ENCODE data around the gene DLGAP1. TPM values are rescaled to one million over a fixed set of nuclear protein-coding genes. Genes with fewer than 3 reads are reported as not detected.

Gene DLGAP1
- total RNA-seq, 1 experiment from 2014 or later, result 0.07 TPM

DNA sequence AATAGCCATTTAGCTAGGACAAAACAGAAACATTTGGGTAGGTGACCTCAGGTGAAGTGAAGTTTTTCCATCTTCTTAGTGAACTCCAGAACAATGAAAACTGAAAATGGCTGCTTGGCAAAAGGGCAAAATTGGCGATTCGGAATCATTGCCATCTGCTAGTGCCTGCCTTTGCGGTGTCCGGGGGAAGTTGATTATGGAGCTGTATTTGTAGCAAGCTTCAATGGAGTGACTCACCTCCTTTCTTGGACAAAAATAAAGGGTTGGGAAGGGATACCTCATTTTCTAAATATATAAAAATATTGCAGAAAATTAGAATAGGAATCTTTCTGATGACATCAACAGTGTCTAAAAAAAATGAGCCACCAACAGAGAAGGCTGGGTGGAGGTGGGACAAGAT lies 544.6 kb downstream of the DLGAP1 start:
- TF ChIP-seq CTCF (IDR thresholded peaks at IDR 0.05; ENCODE audit: insufficient read depth in 1 of 2, low read depth in 1 of 2, low read length in 1 of 2, severe bottlenecking in 1 of 2, unreplicated experiment in 1 of 2), result no peak
- no peaks in the 10 kb centered on the region for H3K36me3 ChIP-seq (ENCODE audit: control insufficient read depth, insufficient read depth, low read length)
- ChIA-PET POLR2A (no interaction called here), CTCF (no interaction called here)
- Mint-ChIP-seq H3K27ac (ENCODE audit: unreplicated experiment) (no peak overlapping the region), H3K4me1 (ENCODE audit: low read depth, unreplicated experiment) (peaks cover 15% of the 10 kb centered on the region), H3K36me3 (ENCODE audit: insufficient read depth, unreplicated experiment) (no peaks in the 10 kb centered on the region), H3K4me3 (ENCODE audit: unreplicated experiment) (no peak overlapping the region), H3K27me3 (ENCODE audit: insufficient read depth, unreplicated experiment) (no peaks in the 10 kb centered on the region), H3K9me3 (ENCODE audit: unreplicated experiment) (no peaks in the 10 kb centered on the region)
- DNase-seq, result no peak
- H3K4me3 ChIP-seq (ENCODE audit: low read depth, low read length), result no peak overlapping the region
- intact Hi-C loops (cut with micrococcal nuclease; ENCODE audit: unreplicated experiment), result no loop called here
- H3K4me1 ChIP-seq, result peaks cover 25% of the 10 kb centered on the region
- no TSS peak for BruUV-seq (replicated peaks)
- no peaks in the 10 kb centered on the region for H3K27me3 ChIP-seq (replicated peaks; ENCODE audit: control insufficient read depth, insufficient read depth, low read length)
- no peaks in the 10 kb centered on the region for H3K9me3 ChIP-seq

GRCh38 chr18:3907955-3908354 lies 547.2 kb downstream of the DLGAP1 start:
- Mint-ChIP-seq H3K27me3 (ENCODE audit: insufficient read depth, unreplicated experiment) (no peaks in the 10 kb centered on the region), H3K4me3 (ENCODE audit: unreplicated experiment) (no peak overlapping the region), H3K9me3 (ENCODE audit: unreplicated experiment) (no peaks in the 10 kb centered on the region), H3K27ac (ENCODE audit: unreplicated experiment) (no peak overlapping the region), H3K36me3 (ENCODE audit: insufficient read depth, unreplicated experiment) (no peaks in the 10 kb centered on the region), H3K4me1 (ENCODE audit: low read depth, unreplicated experiment) (peaks cover 15% of the 10 kb centered on the region)
- H3K36me3 ChIP-seq (ENCODE audit: control insufficient read depth, insufficient read depth, low read length), result no peaks in the 10 kb centered on the region
- H3K4me3 ChIP-seq (ENCODE audit: low read depth, low read length), result no peak overlapping the region
- no peaks in the 10 kb centered on the region for H3K9me3 ChIP-seq
- ChIA-PET CTCF (no interaction called here), POLR2A (no interaction called here)
- no peak for DNase-seq
- H3K4me1 ChIP-seq, result peaks cover 28% of the 10 kb centered on the region
- no peak for TF ChIP-seq CTCF (IDR thresholded peaks at IDR 0.05; ENCODE audit: insufficient read depth in 1 of 2, low read depth in 1 of 2, low read length in 1 of 2, severe bottlenecking in 1 of 2, unreplicated experiment in 1 of 2)
- BruUV-seq (replicated peaks), result no TSS peak
- intact Hi-C loops (cut with micrococcal nuclease; ENCODE audit: unreplicated experiment), result no loop called here
- no peaks in the 10 kb centered on the region for H3K27me3 ChIP-seq (replicated peaks; ENCODE audit: control insufficient read depth, insufficient read depth, low read length)

GRCh38 chr18:3906116-3906750 lies 548.9 kb downstream of the DLGAP1 start:
- Mint-ChIP-seq H3K27me3 (ENCODE audit: insufficient read depth, unreplicated experiment) (peaks cover under 1% of the 10 kb centered on the region), H3K4me1 (ENCODE audit: low read depth, unreplicated experiment) (peaks cover 15% of the 10 kb centered on the region), H3K4me3 (ENCODE audit: unreplicated experiment) (peak overlapping the region; percentile 33), H3K27ac (ENCODE audit: unreplicated experiment) (peak overlapping the region; percentile 69), H3K9me3 (ENCODE audit: unreplicated experiment) (no peaks in the 10 kb centered on the region), H3K36me3 (ENCODE audit: insufficient read depth, unreplicated experiment) (no peaks in the 10 kb centered on the region)
- ChIA-PET POLR2A (no interaction called here), CTCF (interaction anchor here (0.7 to 1.6 kb wide), 5 partner anchors 20 to 186 kb away, joined by 3 to 15 read pairs (median 3); no protein-coding TSS in a partner anchor)
- Histone ChIP-seq H3K36me3 (ENCODE audit: control insufficient read depth, insufficient read depth, low read length) (no peaks in the 10 kb centered on the region), H3K27me3 (replicated peaks; ENCODE audit: control insufficient read depth, insufficient read depth, low read length) (no peaks in the 10 kb centered on the region), H3K4me3 (ENCODE audit: low read depth, low read length) (no peak overlapping the region), H3K4me1 (peaks cover 28% of the 10 kb centered on the region), H3K9me3 (no peaks in the 10 kb centered on the region)
- no peak for TF ChIP-seq CTCF (IDR thresholded peaks at IDR 0.05; ENCODE audit: insufficient read depth in 1 of 2, low read depth in 1 of 2, low read length in 1 of 2, severe bottlenecking in 1 of 2, unreplicated experiment in 1 of 2)
- intact Hi-C loops (cut with micrococcal nuclease; ENCODE audit: unreplicated experiment), result loop anchor here (1.0 kb wide), 3 partner anchors 19 to 133 kb away; no protein-coding TSS in a partner anchor
- no TSS peak for BruUV-seq (replicated peaks)
- peak in 1 of 2 experiments; percentile 53 for DNase-seq

Data from Caco-2 (cell line).